Measurements from ENCODE around the gene SPINK2. TPM values are rescaled to one million over a fixed set of nuclear protein-coding genes. Genes with fewer than 3 reads are reported as not detected.
A peak's percentile ranks its signal among the peaks of the same experiment; 100 is the strongest.

Gene SPINK2
- total RNA-seq, 3 donors from 2014 or later = 0.66 to 2.4 TPM; not detected in 1

GRCh38 chr4:56790691-56791091 is 30.8 kb downstream of the SPINK2 start:
- H3K36me3 ChIP-seq = no peaks in the 10 kb centered on the region
- no peaks in the 10 kb centered on the region for H3K27me3 ChIP-seq
- no peak overlapping the region for H3K27ac ChIP-seq
- no peak for DNase-seq (ENCODE audit: low spot score in 2 of 2)
- intact Hi-C loops (cut with DNase I; ENCODE audit: low total_unique reads) = no loop called here
- H3K4me3 ChIP-seq = no peak overlapping the region
- TF ChIP-seq POLR2AphosphoS5 (IDR thresholded peaks at IDR 0.05) = no peak
- no peaks in the 10 kb centered on the region for H3K4me1 ChIP-seq
- H3K9me3 ChIP-seq = no peaks in the 10 kb centered on the region

GRCh38 chr4:56788081-56788480 is 33.4 kb downstream of the SPINK2 start:
- no peak for DNase-seq (ENCODE audit: low spot score in 2 of 2)
- no peak overlapping the region for H3K27ac ChIP-seq

GRCh38 chr4:56787380-56787779 is 34.1 kb downstream of the SPINK2 start:
- no peak for TF ChIP-seq POLR2A (IDR thresholded peaks at IDR 0.05)
- DNase-seq (ENCODE audit: low spot score in 2 of 2) = no peak
- H3K9me3 ChIP-seq = no peaks in the 10 kb centered on the region
- H3K27ac ChIP-seq = peak overlapping the region in 1 of 2 donors; percentile 68
- H3K27me3 ChIP-seq = no peaks in the 10 kb centered on the region
- intact Hi-C loops (cut with DNase I; ENCODE audit: low total_unique reads) = no loop called here
- peak overlapping the region in 1 of 3 donors; percentile 25 for H3K4me3 ChIP-seq
- no peaks in the 10 kb centered on the region for H3K4me1 ChIP-seq
- no peaks in the 10 kb centered on the region for H3K36me3 ChIP-seq

More at GRCh38 chr4:56788081-56788480, 33.4 kb downstream of the SPINK2 start:
- intact Hi-C loops (cut with DNase I; ENCODE audit: low total_unique reads) = no loop called here
- no peaks in the 10 kb centered on the region for H3K4me1 ChIP-seq
- TF ChIP-seq POLR2AphosphoS5 (IDR thresholded peaks at IDR 0.05) (no peak), POLR2A (IDR thresholded peaks at IDR 0.05) (no peak), CTCF (IDR thresholded peaks at IDR 0.05) (no peak)
- H3K36me3 ChIP-seq = no peaks in the 10 kb centered on the region
- H3K27me3 ChIP-seq = no peaks in the 10 kb centered on the region
- H3K9me3 ChIP-seq = no peaks in the 10 kb centered on the region
- H3K4me3 ChIP-seq = no peak overlapping the region

- Histone ChIP-seq H3K4me3 (peak overlapping the region in 1 of 3 donors; percentile 25), H3K27ac (peak overlapping the region in 1 of 2 donors; percentile 68), H3K27me3 (no peaks in the 10 kb centered on the region), H3K36me3 (no peaks in the 10 kb centered on the region), H3K4me1 (no peaks in the 10 kb centered on the region), H3K9me3 (no peaks in the 10 kb centered on the region)
- DNase-seq (ENCODE audit: low spot score in 2 of 2) = no peak
- TF ChIP-seq POLR2A (IDR thresholded peaks at IDR 0.05) (no peak), POLR2AphosphoS5 (IDR thresholded peaks at IDR 0.05) (no peak), CTCF (IDR thresholded peaks at IDR 0.05) (no peak)
- intact Hi-C loops (cut with DNase I; ENCODE audit: low total_unique reads) = no loop called here
Measured at GRCh38 chr4:56786955-56787354, 34.5 kb downstream of the SPINK2 start.

GRCh38 chr4:56783986-56784385 is 37.5 kb downstream of the SPINK2 start:
- Histone ChIP-seq H3K27me3 (no peaks in the 10 kb centered on the region), H3K4me3 (no peak overlapping the region), H3K9me3 (no peaks in the 10 kb centered on the region), H3K27ac (no peak overlapping the region), H3K36me3 (no peaks in the 10 kb centered on the region), H3K4me1 (no peaks in the 10 kb centered on the region)
- intact Hi-C loops (cut with DNase I; ENCODE audit: low total_unique reads) = no loop called here
- TF ChIP-seq CTCF (IDR thresholded peaks at IDR 0.05) = no peak
- no peak for TF ChIP-seq POLR2AphosphoS5 (IDR thresholded peaks at IDR 0.05)
- no peak for TF ChIP-seq POLR2A (IDR thresholded peaks at IDR 0.05)
- no peak for DNase-seq (ENCODE audit: low spot score in 2 of 2)

- TF ChIP-seq POLR2A (IDR thresholded peaks at IDR 0.05) = no peak
- no peak for TF ChIP-seq CTCF (IDR thresholded peaks at IDR 0.05)
- no peak for TF ChIP-seq POLR2AphosphoS5 (IDR thresholded peaks at IDR 0.05)
- no peaks in the 10 kb centered on the region for H3K27me3 ChIP-seq
Measured at GRCh38 chr4:56782019-56782418, 39.5 kb downstream of the SPINK2 start.

More at GRCh38 chr4:56782019-56782418, 39.5 kb downstream of the SPINK2 start:
- no peak overlapping the region for H3K4me3 ChIP-seq
- H3K27ac ChIP-seq = no peak overlapping the region
- intact Hi-C loops (cut with DNase I; ENCODE audit: low total_unique reads) = no loop called here
- no peaks in the 10 kb centered on the region for H3K9me3 ChIP-seq
- no peaks in the 10 kb centered on the region for H3K4me1 ChIP-seq
- DNase-seq (ENCODE audit: low spot score in 2 of 2) = no peak
- no peaks in the 10 kb centered on the region for H3K36me3 ChIP-seq
